A549 (cell line): ENCODE data around the gene MKNK2.

ENCODE experiments used
- EP300 ChIP-seq, 2 experiments: fragments of >200 bp; sonication (Bioruptor Twin); formaldehyde crosslinking; IDR thresholded peaks; 2 replicates in 1 of 2; 3 replicates in 1 of 2; pipeline ENCODE4 v1.6.1; 2016 to 2017
- ESRRA ChIP-seq: fragments of 150-350 bp; IDR thresholded peaks from 2 replicates; pipeline ENCODE4 v1.6.1; 2014; ENCODE audit warnings: mild to moderate bottlenecking, low read length, borderline replicate concordance
- FOSL2 ChIP-seq, 2 experiments: fragments of 450-650 bp in 1 of 2; fragments of >200 bp in 1 of 2; sonication (Bioruptor Twin) in 1 of 2; formaldehyde crosslinking; IDR thresholded peaks; 2 replicates each; pipeline versions ENCODE4 v1.5.0 to v1.6.1; 2016 to 2020; ENCODE audit warnings: mild to moderate bottlenecking in 1 of 2, moderate library complexity in 1 of 2
- HDAC2 ChIP-seq: fragments of 200-600 bp; sonication (generic); IDR thresholded peaks from 2 replicates; pipeline ENCODE4 v1.6.1; 2016
- HOXA7 ChIP-seq: fragments of 250-450 bp; sonication (Bioruptor Pico); IDR thresholded peaks from 2 replicates; pipeline ENCODE4 v1.5.0; 2020; ENCODE audit warnings: mild to moderate bottlenecking, moderate library complexity
- KDM1A ChIP-seq: fragments of 200-600 bp; sonication (generic); IDR thresholded peaks from 2 replicates; pipeline ENCODE4 v1.6.1; 2016; ENCODE audit warnings: low read depth, mild to moderate bottlenecking
- MAZ ChIP-seq: fragments of 150-350 bp; IDR thresholded peaks from 2 replicates; pipeline ENCODE4 v1.6.1; 2014; ENCODE audit warnings: antibody characterized with exemption, low read depth, low read length, borderline replicate concordance
- POLR2A ChIP-seq: IDR thresholded peaks from 2 replicates; pipeline ENCODE4 v1.6.1; 2012; ENCODE audit warnings: mild to moderate bottlenecking, low read length
- RFX5 ChIP-seq: fragments of 450-650 bp; IDR thresholded peaks from 2 replicates; pipeline ENCODE4 v1.7.1; 2014; ENCODE audit warnings: antibody characterized with exemption, mild to moderate bottlenecking, moderate library complexity
- ZSCAN20 ChIP-seq: fragments of 250-450 bp; sonication (Bioruptor Pico); IDR thresholded peaks from 2 replicates; pipeline ENCODE4 v1.8.0; 2022; ENCODE audit warnings: mild to moderate bottlenecking, moderate library complexity
- TF ChIP-seq, protein P1 (sequence below): fragments of >200 bp; sonication (Bioruptor Twin); formaldehyde crosslinking; IDR thresholded peaks from 3 replicates; pipeline ENCODE4 v1.5.1; 2016
- TF ChIP-seq, protein P2 (sequence below): fragments of 200-600 bp; sonication (generic); IDR thresholded peaks from 2 replicates; pipeline ENCODE4 v1.6.1; 2016; ENCODE audit warnings: antibody characterized with exemption, mild to moderate bottlenecking, moderate library complexity
- TF ChIP-seq, protein P3 (sequence below): fragments of 250-450 bp; sonication (Bioruptor Pico); IDR thresholded peaks from 2 replicates; pipeline ENCODE4 v1.5.0; 2021; ENCODE audit warnings: mild to moderate bottlenecking, moderate library complexity, borderline replicate concordance

- TF ChIP-seq MAZ (no peak), EP300 (IDR thresholded peaks at IDR 0.05) (no peak), HOXA7 (CRISPR knock-in tag) (no peak), KDM1A (no peak), RFX5 (no peak), ESRRA (no peak), POLR2A (no peak), HDAC2 (no peak), FOSL2 (IDR thresholded peaks at IDR 0.05) (no peak), FOSL2 (CRISPR knock-in tag; IDR thresholded peaks at IDR 0.05) (no peak), ZSCAN20 (CRISPR knock-in tag) (no peak)
- TF ChIP-seq, protein P1, sequence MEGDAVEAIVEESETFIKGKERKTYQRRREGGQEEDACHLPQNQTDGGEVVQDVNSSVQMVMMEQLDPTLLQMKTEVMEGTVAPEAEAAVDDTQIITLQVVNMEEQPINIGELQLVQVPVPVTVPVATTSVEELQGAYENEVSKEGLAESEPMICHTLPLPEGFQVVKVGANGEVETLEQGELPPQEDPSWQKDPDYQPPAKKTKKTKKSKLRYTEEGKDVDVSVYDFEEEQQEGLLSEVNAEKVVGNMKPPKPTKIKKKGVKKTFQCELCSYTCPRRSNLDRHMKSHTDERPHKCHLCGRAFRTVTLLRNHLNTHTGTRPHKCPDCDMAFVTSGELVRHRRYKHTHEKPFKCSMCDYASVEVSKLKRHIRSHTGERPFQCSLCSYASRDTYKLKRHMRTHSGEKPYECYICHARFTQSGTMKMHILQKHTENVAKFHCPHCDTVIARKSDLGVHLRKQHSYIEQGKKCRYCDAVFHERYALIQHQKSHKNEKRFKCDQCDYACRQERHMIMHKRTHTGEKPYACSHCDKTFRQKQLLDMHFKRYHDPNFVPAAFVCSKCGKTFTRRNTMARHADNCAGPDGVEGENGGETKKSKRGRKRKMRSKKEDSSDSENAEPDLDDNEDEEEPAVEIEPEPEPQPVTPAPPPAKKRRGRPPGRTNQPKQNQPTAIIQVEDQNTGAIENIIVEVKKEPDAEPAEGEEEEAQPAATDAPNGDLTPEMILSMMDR, result no peak
- TF ChIP-seq, protein P2, sequence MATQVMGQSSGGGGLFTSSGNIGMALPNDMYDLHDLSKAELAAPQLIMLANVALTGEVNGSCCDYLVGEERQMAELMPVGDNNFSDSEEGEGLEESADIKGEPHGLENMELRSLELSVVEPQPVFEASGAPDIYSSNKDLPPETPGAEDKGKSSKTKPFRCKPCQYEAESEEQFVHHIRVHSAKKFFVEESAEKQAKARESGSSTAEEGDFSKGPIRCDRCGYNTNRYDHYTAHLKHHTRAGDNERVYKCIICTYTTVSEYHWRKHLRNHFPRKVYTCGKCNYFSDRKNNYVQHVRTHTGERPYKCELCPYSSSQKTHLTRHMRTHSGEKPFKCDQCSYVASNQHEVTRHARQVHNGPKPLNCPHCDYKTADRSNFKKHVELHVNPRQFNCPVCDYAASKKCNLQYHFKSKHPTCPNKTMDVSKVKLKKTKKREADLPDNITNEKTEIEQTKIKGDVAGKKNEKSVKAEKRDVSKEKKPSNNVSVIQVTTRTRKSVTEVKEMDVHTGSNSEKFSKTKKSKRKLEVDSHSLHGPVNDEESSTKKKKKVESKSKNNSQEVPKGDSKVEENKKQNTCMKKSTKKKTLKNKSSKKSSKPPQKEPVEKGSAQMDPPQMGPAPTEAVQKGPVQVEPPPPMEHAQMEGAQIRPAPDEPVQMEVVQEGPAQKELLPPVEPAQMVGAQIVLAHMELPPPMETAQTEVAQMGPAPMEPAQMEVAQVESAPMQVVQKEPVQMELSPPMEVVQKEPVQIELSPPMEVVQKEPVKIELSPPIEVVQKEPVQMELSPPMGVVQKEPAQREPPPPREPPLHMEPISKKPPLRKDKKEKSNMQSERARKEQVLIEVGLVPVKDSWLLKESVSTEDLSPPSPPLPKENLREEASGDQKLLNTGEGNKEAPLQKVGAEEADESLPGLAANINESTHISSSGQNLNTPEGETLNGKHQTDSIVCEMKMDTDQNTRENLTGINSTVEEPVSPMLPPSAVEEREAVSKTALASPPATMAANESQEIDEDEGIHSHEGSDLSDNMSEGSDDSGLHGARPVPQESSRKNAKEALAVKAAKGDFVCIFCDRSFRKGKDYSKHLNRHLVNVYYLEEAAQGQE, result no peak
- TF ChIP-seq, protein P3, sequence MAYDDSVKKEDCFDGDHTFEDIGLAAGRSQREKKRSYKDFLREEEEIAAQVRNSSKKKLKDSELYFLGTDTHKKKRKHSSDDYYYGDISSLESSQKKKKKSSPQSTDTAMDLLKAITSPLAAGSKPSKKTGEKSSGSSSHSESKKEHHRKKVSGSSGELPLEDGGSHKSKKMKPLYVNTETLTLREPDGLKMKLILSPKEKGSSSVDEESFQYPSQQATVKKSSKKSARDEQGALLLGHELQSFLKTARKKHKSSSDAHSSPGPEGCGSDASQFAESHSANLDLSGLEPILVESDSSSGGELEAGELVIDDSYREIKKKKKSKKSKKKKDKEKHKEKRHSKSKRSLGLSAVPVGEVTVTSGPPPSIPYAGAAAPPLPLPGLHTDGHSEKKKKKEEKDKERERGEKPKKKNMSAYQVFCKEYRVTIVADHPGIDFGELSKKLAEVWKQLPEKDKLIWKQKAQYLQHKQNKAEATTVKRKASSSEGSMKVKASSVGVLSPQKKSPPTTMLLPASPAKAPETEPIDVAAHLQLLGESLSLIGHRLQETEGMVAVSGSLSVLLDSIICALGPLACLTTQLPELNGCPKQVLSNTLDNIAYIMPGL (CRISPR knock-in tag), result no peak
Measured at GRCh38 chr19:2016041-2016807, 34.8 kb downstream of the MKNK2 start.
